ENCODE results near the gene TBC1D2. TPM values are rescaled to one million over a fixed set of nuclear protein-coding genes. Genes with fewer than 3 reads are reported as not detected.

Gene TBC1D2
- total RNA-seq, 1 experiment from 2014 or later = 11.1 TPM

GRCh38 chr9:98242426-98242825, 13.0 kb downstream of the TBC1D2 start:
- no peak overlapping the region for H3K4me3 Mint-ChIP-seq
- 0 out of 2 replicates have a peak overlapping the region, but pooled peaks have one; percentile 45 for H3K27ac Mint-ChIP-seq
- no peaks in the 10 kb centered on the region for H3K27me3 Mint-ChIP-seq (ENCODE audit: low read depth)
- ChIA-PET POLR2A (interaction anchor here (1.2 kb wide), 1 partner anchor 13 kb away, joined by 5 read pairs; the partner anchor contains the start of gene TBC1D2), CTCF (interaction anchor here (0.5 to 3.1 kb wide), 12 partner anchors 9 to 168 kb away, joined by 3 to 29 read pairs (median 4); partner anchors contain the start of genes CORO2A and TBC1D2)
- H3K9me3 Mint-ChIP-seq = no peaks in the 10 kb centered on the region
- H3K36me3 Mint-ChIP-seq = peaks cover 10% of the 10 kb centered on the region; the same call in 1 of the 2 replicates
- TF ChIP-seq KAT7 (CRISPR knock-in tag; IDR thresholded peaks at IDR 0.05; ENCODE audit: borderline replicate concordance) (no peak), ZNF263 (CRISPR knock-in tag; IDR thresholded peaks at IDR 0.05; ENCODE audit: low read depth) (no peak), IRF2 (CRISPR knock-in tag; IDR thresholded peaks at IDR 0.05; ENCODE audit: borderline replicate concordance, low read depth) (no peak), ATF2 (CRISPR knock-in tag; IDR thresholded peaks at IDR 0.05; ENCODE audit: borderline replicate concordance, low read depth) (no peak), SMAD3 (CRISPR knock-in tag; IDR thresholded peaks at IDR 0.05; ENCODE audit: borderline replicate concordance) (no peak), ZNF671 (CRISPR knock-in tag; IDR thresholded peaks at IDR 0.05) (no peak), PRDM15 (CRISPR knock-in tag; IDR thresholded peaks at IDR 0.05) (no peak), CTCF (IDR thresholded peaks at IDR 0.05) (no peak), ZNF219 (CRISPR knock-in tag; IDR thresholded peaks at IDR 0.05; ENCODE audit: borderline replicate concordance) (no peak), CDX4 (CRISPR knock-in tag; IDR thresholded peaks at IDR 0.05; ENCODE audit: borderline replicate concordance) (no peak), E2F1 (CRISPR knock-in tag; IDR thresholded peaks at IDR 0.05) (no peak), ATF1 (CRISPR knock-in tag; IDR thresholded peaks at IDR 0.05) (no peak), IRF1 (CRISPR knock-in tag; IDR thresholded peaks at IDR 0.05) (no peak), GRHL2 (CRISPR knock-in tag; IDR thresholded peaks at IDR 0.05; ENCODE audit: insufficient replicate concordance, severe bottlenecking) (no peak), AR (CRISPR knock-in tag; IDR thresholded peaks at IDR 0.05) (no peak), EMX1 (CRISPR knock-in tag; IDR thresholded peaks at IDR 0.05) (no peak), OVOL2 (CRISPR knock-in tag; IDR thresholded peaks at IDR 0.05; ENCODE audit: borderline replicate concordance) (no peak), HMGXB4 (CRISPR knock-in tag; IDR thresholded peaks at IDR 0.05) (no peak), MLX (CRISPR knock-in tag; IDR thresholded peaks at IDR 0.05) (no peak), E2F5 (CRISPR knock-in tag; IDR thresholded peaks at IDR 0.05) (no peak)
- peaks cover 31% of the 10 kb centered on the region for H3K4me1 Mint-ChIP-seq
- ATAC-seq (no peak), DNase-seq (ENCODE audit: low spot score) (no peak)

Measured in WTC11 (cell line).